Mesendoderm (in vitro differentiated cells): ENCODE results near the gene CLIC2.
"Not testable (repeated sequence)": the region's sequence is repeated elsewhere in the genome, so short reads cannot be mapped to it uniquely, and the experiment has no call there.

ENCODE experiments used
- DNase-seq: peaks from one replicate; pipeline ENCODE4 v3.0.0; 2013
- H2AK5ac ChIP-seq: 2 replicates; pipeline ENCODE4 v1.6.1; 2013; ENCODE audit warnings: low read length, inconsistent platforms
- H2BK120ac ChIP-seq: 2 replicates; pipeline ENCODE4 v1.6.1; 2013; ENCODE audit warnings: low read depth, mild to moderate bottlenecking, low read length, moderate library complexity, mixed read lengths
- H2BK15ac ChIP-seq: replicated peaks from 2 replicates; pipeline ENCODE4 v1.6.1; 2013; ENCODE audit warnings: low read depth, mild to moderate bottlenecking, moderate library complexity
- H2BK5ac ChIP-seq: 2 replicates; pipeline ENCODE4 v1.6.1; 2013; ENCODE audit warnings: low read length, inconsistent platforms
- H3K18ac ChIP-seq: 2 replicates; pipeline ENCODE4 v1.6.1; 2013; ENCODE audit warnings: mild to moderate bottlenecking, low read length, mixed read lengths
- H3K23ac ChIP-seq: one replicate; pipeline ENCODE4 v1.6.1; 2013; ENCODE audit warnings: low read length
- H3K27ac ChIP-seq: 2 replicates; pipeline ENCODE4 v1.5.1; 2013; ENCODE audit warnings: low read depth, mild to moderate bottlenecking, inconsistent platforms, low read length, moderate library complexity
- H3K27me3 ChIP-seq: 2 replicates; pipeline ENCODE4 v1.6.1; 2013; ENCODE audit warnings: low read length, control low read depth, mild to moderate bottlenecking, inconsistent platforms; ENCODE audit not compliant: insufficient read depth, poor library complexity
- H3K36me3 ChIP-seq: 2 replicates; pipeline ENCODE4 v1.6.1; 2013; ENCODE audit warnings: low read length, inconsistent platforms; ENCODE audit not compliant: control insufficient read depth, insufficient read depth
- H3K4ac ChIP-seq: one replicate; pipeline ENCODE4 v1.6.1; 2013; ENCODE audit warnings: low read depth, mild to moderate bottlenecking, low read length, moderate library complexity
- H3K4me1 ChIP-seq: 2 replicates; pipeline ENCODE4 v1.6.1; 2013; ENCODE audit warnings: low read depth, low read length, inconsistent platforms; ENCODE audit not compliant: control insufficient read depth
- H3K4me2 ChIP-seq: 2 replicates; pipeline ENCODE4 v1.6.1; 2013; ENCODE audit warnings: low read length
- H3K4me3 ChIP-seq: 2 replicates; pipeline ENCODE4 v1.5.1; 2013; ENCODE audit warnings: mild to moderate bottlenecking, low read length
- H3K56ac ChIP-seq: one replicate; pipeline ENCODE4 v1.6.1; 2013; ENCODE audit warnings: low read length
- H3K79me1 ChIP-seq: 2 replicates; pipeline ENCODE4 v1.6.1; 2013; ENCODE audit warnings: low read length, inconsistent platforms
- H3K79me2 ChIP-seq: 2 replicates; pipeline ENCODE4 v1.6.1; 2013; ENCODE audit warnings: mild to moderate bottlenecking, low read length; ENCODE audit not compliant: control insufficient read depth, insufficient read depth
- H3K9ac ChIP-seq: 2 replicates; pipeline ENCODE4 v1.6.1; 2013; ENCODE audit warnings: low read length, inconsistent platforms
- H4K5ac ChIP-seq: one replicate; pipeline ENCODE4 v1.6.1; 2013; ENCODE audit warnings: low read length
- H4K8ac ChIP-seq: one replicate; pipeline ENCODE4 v1.6.1; 2013; ENCODE audit warnings: low read depth, mild to moderate bottlenecking, control low read depth, low read length, moderate library complexity
- WGBS: extraction: QIAGEN DNeasy Blood & Tissue Kit; methylation state at CpG from one replicate; pipeline ENCODE4 v1.1.7; 2013; ENCODE audit warnings: low lambda C conversion rate, missing lambda C conversion rate; ENCODE audit not compliant: insufficient coverage; ENCODE audit errors: extremely low coverage; 5-methylcytosine and 5-hydroxymethylcytosine counted together

Gene CLIC2

GRCh38 chrX:155363712-155364111 lies 29.3 kb upstream of the CLIC2 start:
- not testable (repeated sequence) for H2BK120ac ChIP-seq, H2AK5ac ChIP-seq, H3K4me3 ChIP-seq, H3K27me3 ChIP-seq, H3K4ac ChIP-seq, H3K79me2 ChIP-seq, H3K36me3 ChIP-seq, H2BK15ac ChIP-seq, H3K79me1 ChIP-seq, H3K4me1 ChIP-seq, H3K23ac ChIP-seq, H3K18ac ChIP-seq, H4K5ac ChIP-seq, H3K27ac ChIP-seq, H3K4me2 ChIP-seq, DNase-seq, H3K56ac ChIP-seq, H2BK5ac ChIP-seq, H3K9ac ChIP-seq, H4K8ac ChIP-seq
- WGBS, result no CpG with 5 or more reads among the region's 7 CpGs

DNA sequence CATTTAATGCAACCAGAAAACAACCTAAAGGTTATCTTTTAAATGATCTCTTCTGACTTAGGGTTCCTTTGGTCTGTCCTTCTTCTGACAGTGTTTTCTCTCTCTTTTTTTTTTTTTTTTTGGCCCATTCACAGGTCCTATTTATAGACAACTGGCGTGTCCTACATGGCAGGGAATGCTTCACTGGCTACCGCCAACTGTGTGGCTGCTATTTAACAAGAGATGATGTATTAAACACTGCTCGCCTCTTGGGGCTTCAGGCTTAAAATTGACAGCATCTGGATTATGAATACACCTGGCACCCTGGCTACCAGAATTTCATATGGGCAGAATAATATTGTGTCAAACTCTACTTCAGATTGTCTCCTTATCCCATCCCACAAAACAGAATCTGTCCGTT lies 15.0 kb upstream of the CLIC2 start:
- not testable (repeated sequence) for H3K27me3 ChIP-seq, H3K36me3 ChIP-seq, H3K4ac ChIP-seq, H3K79me2 ChIP-seq, H4K5ac ChIP-seq, H3K79me1 ChIP-seq, H3K56ac ChIP-seq, H2BK5ac ChIP-seq, H3K4me2 ChIP-seq, H2BK120ac ChIP-seq, H3K4me1 ChIP-seq, H3K23ac ChIP-seq, H2BK15ac ChIP-seq, H2AK5ac ChIP-seq, DNase-seq, H3K18ac ChIP-seq, H4K8ac ChIP-seq, H3K9ac ChIP-seq, H3K4me3 ChIP-seq, H3K27ac ChIP-seq
- WGBS, result no CpG with 5 or more reads among the region's 4 CpGs

- not testable (repeated sequence) for DNase-seq, H4K5ac ChIP-seq, H3K36me3 ChIP-seq, H3K4me1 ChIP-seq, H2AK5ac ChIP-seq, H2BK15ac ChIP-seq, H3K79me2 ChIP-seq, H3K23ac ChIP-seq, H2BK5ac ChIP-seq, H4K8ac ChIP-seq, H3K56ac ChIP-seq, H3K27me3 ChIP-seq, H3K4ac ChIP-seq, H3K27ac ChIP-seq, H3K4me3 ChIP-seq, H3K4me2 ChIP-seq, H3K79me1 ChIP-seq, H3K9ac ChIP-seq, H3K18ac ChIP-seq, H2BK120ac ChIP-seq
- WGBS, result no CpG with 5 or more reads among the region's 1 CpG
Measured at GRCh38 chrX:155345689-155346088, 11.3 kb upstream of the CLIC2 start.

DNA sequence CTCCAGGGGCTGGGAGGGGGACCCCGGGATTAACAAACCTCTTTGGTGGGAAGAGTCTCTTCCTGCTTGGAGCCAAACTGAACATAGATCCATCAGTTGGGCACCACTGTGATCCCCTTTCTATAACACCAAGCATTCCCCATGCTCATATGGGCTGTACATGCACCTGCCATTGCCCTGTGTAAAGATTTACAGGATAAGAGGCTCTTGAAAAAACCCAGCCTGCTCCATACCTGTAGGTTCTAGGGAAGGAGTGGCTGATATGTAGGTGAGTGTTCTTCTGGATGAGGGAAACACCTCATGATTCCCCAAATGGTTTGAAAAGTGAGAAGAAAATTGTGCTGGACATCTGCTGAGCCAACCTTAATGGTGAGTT lies 911 bp upstream of the CLIC2 start:
- WGBS, result no CpG with 5 or more reads among the region's 1 CpG
- not testable (repeated sequence) for H3K4me1 ChIP-seq

GRCh38 chrX:155333544-155334100 lies 792 bp downstream of the CLIC2 start:
- no peak overlapping the region for H3K4me2 ChIP-seq
- H3K56ac ChIP-seq, result no peak overlapping the region
- H2BK15ac ChIP-seq, result no peak overlapping the region
- H3K79me2 ChIP-seq, result no peaks in the 10 kb centered on the region
- H3K79me1 ChIP-seq, result no peaks in the 10 kb centered on the region
- H3K18ac ChIP-seq, result no peak overlapping the region
- no peak overlapping the region for H3K23ac ChIP-seq
- no peaks in the 10 kb centered on the region for H3K27me3 ChIP-seq
- no peak overlapping the region for H3K4me3 ChIP-seq
- no peak overlapping the region for H4K8ac ChIP-seq
- WGBS, result no CpG with 5 or more reads among the region's 2 CpGs
- no peaks in the 10 kb centered on the region for H3K4me1 ChIP-seq
- no peak for DNase-seq
- no peaks in the 10 kb centered on the region for H3K36me3 ChIP-seq
- no peak overlapping the region for H2BK120ac ChIP-seq
- H3K9ac ChIP-seq, result no peak overlapping the region
- H2AK5ac ChIP-seq, result no peak overlapping the region
- no peak overlapping the region for H2BK5ac ChIP-seq
- H3K4ac ChIP-seq, result no peak overlapping the region
- no peak overlapping the region for H4K5ac ChIP-seq
- H3K27ac ChIP-seq, result no peak overlapping the region

More for the DNA sequence above, 911 bp upstream of the CLIC2 start:
- H3K9ac ChIP-seq, H3K23ac ChIP-seq, H3K79me2 ChIP-seq, H4K8ac ChIP-seq, H3K18ac ChIP-seq, H3K4me2 ChIP-seq, H2BK15ac ChIP-seq, H3K36me3 ChIP-seq, H4K5ac ChIP-seq, DNase-seq, H2BK120ac ChIP-seq, H2AK5ac ChIP-seq, H3K4ac ChIP-seq, H3K27me3 ChIP-seq, H3K56ac ChIP-seq, H3K79me1 ChIP-seq, H3K27ac ChIP-seq, H2BK5ac ChIP-seq, H3K4me3 ChIP-seq: not testable (repeated sequence)

GRCh38 chrX:155330992-155331391 lies 3.4 kb downstream of the CLIC2 start:
- DNase-seq, result no peak
- Histone ChIP-seq H3K79me1 (no peaks in the 10 kb centered on the region), H3K4me2 (no peak overlapping the region), H2AK5ac (no peak overlapping the region), H3K27me3 (no peaks in the 10 kb centered on the region), H2BK15ac (no peak overlapping the region), H3K4me1 (no peaks in the 10 kb centered on the region), H3K56ac (no peak overlapping the region), H3K4ac (no peak overlapping the region), H3K4me3 (no peak overlapping the region), H4K8ac (no peak overlapping the region), H3K27ac (no peak overlapping the region), H3K36me3 (no peaks in the 10 kb centered on the region), H3K79me2 (no peaks in the 10 kb centered on the region), H3K9ac (no peak overlapping the region), H3K18ac (no peak overlapping the region), H2BK5ac (no peak overlapping the region), H2BK120ac (no peak overlapping the region), H3K23ac (no peak overlapping the region), H4K5ac (no peak overlapping the region)
- WGBS, result no CpG with 5 or more reads among the region's 2 CpGs
